ENCODE data around the gene MMP20.

MMP20 gene

DNA sequence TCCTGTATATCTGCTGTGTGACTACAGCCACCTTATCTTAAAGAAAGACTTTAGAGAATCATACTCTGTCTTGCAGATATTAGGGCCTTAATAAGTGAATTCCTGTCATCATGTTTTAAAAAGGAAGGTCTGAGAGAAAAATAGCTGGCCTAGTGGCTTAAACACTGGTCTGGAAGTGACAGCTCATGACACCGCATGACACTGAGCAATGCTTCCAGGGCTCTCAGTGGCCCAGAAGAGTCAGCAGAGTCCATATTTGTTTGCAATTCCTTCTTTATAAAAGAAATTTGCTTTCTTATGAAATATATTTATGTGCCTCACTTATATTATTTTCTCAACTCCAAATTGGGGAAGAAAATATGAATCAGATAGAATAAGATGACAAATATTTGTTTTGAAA lies 33.0 kb downstream of the MMP20 start:
- DNase-seq (ENCODE audit: low spot score) = no peak

GRCh38 chr11:102591160-102591718 lies 33.9 kb downstream of the MMP20 start:
- DNase-seq (ENCODE audit: low spot score) = no peak

DNA sequence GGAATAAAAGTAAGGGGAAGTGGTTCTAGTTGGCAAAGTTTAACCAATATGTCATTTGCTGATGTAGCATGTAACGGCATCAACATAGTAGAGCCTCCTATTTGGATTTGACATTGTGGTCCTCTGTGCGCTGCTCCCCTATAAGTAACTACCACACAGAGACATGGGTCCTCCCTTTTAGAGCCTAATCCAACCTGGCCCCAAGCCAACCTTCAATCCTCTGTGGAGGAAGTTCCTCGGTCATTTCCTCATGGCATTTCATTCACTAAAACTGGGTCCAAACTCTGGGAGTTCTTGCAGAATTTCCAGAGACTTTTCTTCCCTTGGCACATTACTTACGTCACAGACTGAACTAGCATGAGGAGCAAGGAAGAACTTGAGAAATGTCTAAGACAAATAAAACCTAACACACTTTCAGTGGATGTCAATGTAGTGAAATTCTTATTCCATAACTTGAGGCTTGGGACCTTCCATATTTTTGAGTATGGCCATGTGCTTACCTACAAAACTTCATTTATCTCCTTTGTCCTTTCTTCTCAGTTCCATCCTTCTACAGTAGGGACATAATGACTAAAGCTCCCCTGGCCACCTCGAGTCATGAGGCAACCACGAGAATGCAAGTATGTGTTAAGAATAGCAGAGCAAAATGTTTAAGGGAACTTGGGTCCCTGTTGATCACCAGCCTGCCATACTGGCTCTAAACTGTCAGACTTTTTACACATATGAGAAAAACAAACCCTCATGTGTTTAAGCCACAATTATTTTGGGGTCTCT lies 34.7 kb downstream of the MMP20 start:
- no peak for DNase-seq (ENCODE audit: low spot score)

- peak; percentile 24 for DNase-seq (ENCODE audit: low spot score)
These were observed 36.1 kb downstream of the MMP20 start for GRCh38 chr11:102589047-102589459.

GRCh38 chr11:102587722-102588121 lies 37.4 kb downstream of the MMP20 start:
- no peak for DNase-seq (ENCODE audit: low spot score)

GRCh38 chr11:102583141-102583873 lies 41.8 kb downstream of the MMP20 start:
- no peak for DNase-seq (ENCODE audit: low spot score)

GRCh38 chr11:102582140-102582539 lies 43.0 kb downstream of the MMP20 start:
- DNase-seq (ENCODE audit: low spot score) = no peak

GRCh38 chr11:102581066-102581465 lies 44.1 kb downstream of the MMP20 start:
- DNase-seq (ENCODE audit: low spot score) = no peak

DNA sequence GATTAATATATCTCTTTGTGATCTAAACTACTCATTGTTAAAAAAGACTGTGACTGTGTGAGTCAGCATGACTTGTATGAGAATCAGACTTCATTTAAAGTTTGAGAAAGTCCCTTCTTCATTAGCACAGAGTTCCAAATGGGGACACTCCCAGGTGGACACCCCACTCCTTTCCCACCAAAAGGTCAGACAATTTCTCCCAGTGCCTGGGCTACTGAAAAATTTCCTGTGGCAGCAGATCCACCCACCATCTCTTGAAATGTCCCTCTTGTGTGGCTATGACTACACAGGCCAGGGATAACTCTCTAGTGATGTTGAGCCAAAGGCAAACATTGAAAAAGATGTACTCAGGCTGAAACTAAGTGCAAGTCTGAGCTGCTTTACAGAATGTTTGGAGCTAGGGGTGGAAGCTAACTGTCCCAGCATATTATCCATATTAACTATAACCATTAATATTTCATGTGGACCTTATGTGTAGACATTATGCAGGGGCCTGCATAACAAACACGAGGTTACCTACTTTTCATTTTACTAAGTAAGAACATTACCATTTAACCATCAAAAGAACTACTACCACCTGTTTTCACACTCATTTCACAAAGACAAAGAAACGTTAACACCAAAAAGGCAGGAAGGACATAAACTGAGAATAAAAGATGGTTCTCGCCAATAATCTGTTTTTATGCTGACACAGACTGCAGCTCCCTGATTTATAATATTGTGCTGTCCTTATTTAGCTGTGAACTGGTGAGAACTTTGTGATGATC lies 44.8 kb downstream of the MMP20 start:
- DNase-seq (ENCODE audit: low spot score) = no peak

GRCh38 chr11:102577723-102578122 lies 47.4 kb downstream of the MMP20 start:
- DNase-seq (ENCODE audit: low spot score) = no peak

- no peak for DNase-seq (ENCODE audit: low spot score)
These were observed 48.0 kb downstream of the MMP20 start for GRCh38 chr11:102577182-102577581.

DNA sequence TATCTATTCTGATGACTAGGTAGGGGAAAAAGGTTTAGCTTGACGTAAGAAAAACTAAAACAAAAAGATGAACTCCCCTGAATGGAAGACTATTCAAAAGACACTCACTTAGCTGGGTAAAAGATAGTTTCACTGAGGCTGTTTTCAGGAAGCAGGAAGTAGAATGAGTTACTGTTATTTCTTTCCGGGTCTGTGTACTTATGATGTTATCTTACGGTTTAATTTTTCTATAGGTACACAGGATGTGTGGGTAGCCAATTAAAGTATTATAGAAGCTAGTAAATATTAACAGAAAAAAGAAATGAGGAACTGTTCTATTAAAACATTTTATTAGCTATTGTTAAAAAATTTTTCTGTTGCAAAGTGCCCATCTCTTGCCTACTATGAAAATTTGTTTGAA lies 48.8 kb downstream of the MMP20 start:
- no peak for DNase-seq (ENCODE audit: low spot score)

GRCh38 chr11:102575012-102575411 lies 50.1 kb downstream of the MMP20 start:
- no peak for DNase-seq (ENCODE audit: low spot score)

- no peak for DNase-seq (ENCODE audit: low spot score)
These were observed 51.3 kb downstream of the MMP20 start for GRCh38 chr11:102573851-102574250.

DNA sequence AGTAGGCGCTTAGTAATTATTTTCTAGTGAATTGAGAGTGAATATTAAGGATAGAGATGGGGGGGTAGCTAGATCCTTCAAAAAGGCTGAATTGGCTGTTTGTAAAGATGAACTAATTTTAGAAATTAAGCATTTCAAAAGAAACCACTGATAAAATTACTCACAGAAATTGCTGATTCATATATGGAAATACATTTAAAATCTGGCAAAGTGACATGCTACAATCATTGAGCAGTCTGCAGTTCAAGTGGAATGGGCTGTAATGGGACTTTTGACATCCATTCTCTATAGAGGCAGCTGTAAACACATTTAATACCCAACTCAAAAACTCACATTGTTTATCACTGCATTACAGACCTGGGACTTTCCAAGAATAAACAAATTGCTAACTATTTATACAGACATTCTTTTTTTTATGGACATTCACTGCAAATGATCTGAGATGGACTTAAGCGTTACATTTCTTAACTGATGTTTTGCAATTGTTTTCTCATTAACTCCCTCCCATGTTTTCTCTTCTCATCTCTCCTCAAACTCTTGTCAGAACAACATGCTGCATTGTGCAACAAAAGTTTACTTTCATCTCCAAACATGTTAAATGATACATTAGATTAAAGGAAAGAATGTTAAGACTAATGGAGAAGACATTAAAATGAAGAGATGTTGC lies 52.4 kb downstream of the MMP20 start:
- no peak for DNase-seq (ENCODE audit: low spot score)

- no peak for DNase-seq (ENCODE audit: low spot score)
These were observed 56.3 kb downstream of the MMP20 start for GRCh38 chr11:102568851-102569250.

DNA sequence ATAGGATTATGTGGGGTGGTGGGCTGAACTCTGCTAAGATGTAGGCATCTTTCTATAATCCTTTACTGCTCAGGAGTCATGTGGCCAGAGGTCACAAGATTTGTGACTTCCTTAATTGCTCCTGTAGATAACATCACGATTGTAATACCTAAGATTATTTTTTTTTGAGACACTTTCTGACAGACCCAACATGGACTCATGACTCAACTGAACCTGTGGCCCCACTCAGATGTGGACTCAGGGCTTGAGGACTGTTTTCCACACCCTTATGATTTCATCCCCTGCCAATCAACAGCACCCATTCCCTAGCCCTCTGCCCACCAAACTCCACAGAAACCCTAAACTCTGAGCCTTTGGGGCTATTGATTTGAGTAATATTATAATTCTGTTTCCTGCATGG lies 59.0 kb downstream of the MMP20 start:
- DNase-seq (ENCODE audit: low spot score) = no peak

DNA sequence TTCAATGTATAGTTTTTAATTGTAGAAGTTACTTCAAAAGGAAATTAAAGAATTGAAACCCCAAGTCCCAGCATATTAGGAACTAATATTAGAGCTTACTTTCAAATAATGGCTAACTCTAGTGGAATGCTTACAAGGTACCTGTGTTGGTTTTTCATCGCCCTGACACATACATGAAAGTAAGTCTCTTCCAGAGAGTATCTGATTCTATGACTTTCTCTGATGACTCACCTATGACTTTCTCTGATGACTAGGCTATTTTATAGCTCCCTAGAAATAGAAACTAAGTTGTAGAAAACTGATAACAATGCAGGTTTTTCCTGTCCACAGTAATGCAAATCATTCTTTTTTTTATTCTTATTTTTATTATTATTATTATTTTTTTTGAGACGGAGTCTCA lies 61.0 kb downstream of the MMP20 start:
- no peak for DNase-seq (ENCODE audit: low spot score)

DNA sequence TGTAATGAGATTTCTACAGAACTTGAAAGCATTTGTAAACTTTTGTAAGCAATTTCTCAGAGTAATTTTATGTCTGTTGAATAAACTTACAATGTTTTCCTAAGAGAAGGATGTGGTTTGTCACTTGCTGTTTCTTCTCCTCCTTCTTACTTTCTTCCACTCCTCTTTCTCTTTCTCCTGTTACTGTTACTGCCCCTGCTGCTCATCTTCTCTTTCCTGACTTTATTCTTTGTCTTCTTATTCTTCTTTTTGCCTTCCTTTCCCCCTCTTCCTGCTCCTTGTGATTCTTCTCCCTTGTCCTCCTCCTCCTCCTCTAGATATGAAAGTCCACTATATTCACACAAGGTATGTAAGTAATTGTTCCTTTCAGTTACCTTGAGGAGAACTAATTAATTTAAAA lies 63.5 kb downstream of the MMP20 start:
- no peak for DNase-seq (ENCODE audit: low spot score)

DNA sequence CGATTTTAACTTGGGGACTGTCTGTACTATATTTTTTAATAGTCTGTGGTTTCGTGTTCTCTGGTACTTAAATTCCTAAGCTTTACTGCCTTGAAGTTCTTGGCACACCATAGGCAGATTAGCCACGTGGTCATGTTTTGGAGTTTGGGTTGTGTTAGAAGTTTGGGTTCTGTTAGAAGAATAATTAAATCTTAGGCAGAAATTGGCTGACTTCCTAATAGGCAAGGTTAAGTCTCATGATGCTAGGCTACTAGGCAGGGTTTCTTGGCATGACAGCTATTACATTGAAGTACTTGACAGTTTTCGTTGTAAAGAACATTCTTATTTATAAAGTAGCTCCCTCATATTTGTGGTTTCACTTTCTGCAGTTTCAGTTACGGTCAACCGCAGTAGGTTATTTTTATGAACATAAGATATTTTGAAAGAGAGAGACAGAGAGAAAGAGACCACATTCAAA lies 64.5 kb downstream of the MMP20 start:
- DNase-seq (ENCODE audit: low spot score) = peak; percentile 45

DNA sequence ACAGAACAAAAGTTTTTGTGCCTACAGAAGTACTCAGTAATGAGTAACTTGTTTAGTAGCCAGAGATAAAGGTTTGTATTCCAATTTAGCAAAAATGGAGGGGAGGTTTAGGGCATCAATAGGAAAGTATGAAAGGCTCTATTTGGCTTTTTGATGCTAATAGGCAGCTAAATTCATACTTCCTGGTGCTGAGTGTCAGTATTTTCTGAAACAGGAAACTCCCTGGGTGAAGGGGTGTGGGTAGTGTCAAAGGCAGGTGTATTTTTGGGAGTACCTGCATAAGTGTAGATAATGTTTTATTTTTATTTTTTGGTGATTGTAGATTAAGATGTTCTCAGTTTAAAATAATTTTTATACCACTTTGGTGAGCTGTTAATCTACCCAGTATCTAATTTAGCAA lies 65.3 kb downstream of the MMP20 start:
- DNase-seq (ENCODE audit: low spot score) = peak; percentile 56

- DNase-seq (ENCODE audit: low spot score) = no peak
These were observed 70.0 kb downstream of the MMP20 start for GRCh38 chr11:102555091-102555490.
